Kidney (tissue), 14 donors: ENCODE data around the gene GRK2. TPM values are rescaled to one million over a fixed set of nuclear protein-coding genes. Genes with fewer than 3 reads are reported as not detected.
"Not testable (repeated sequence)": the region's sequence is repeated elsewhere in the genome, so short reads cannot be mapped to it uniquely, and the experiment has no call there.

ENCODE experiments used
- DNase-seq, 5 donors: peaks; one replicate each; pipeline ENCODE4 v3.0.0-alpha.2; 2013 to 2020
- FAIRE-seq: peaks from 2 replicates; lab custom pipeline; 2012; peaks lifted over from hg19 to GRCh38; lab: Jason Lieb, UNC
- H3K27ac ChIP-seq, 2 donors: one replicate each; pipeline ENCODE4 v1.7.0; 2013; ENCODE audit warnings: low read depth in 2 of 2, low read length in 2 of 2, inconsistent platforms in 1 of 2
- H3K27me3 ChIP-seq: one replicate; pipeline ENCODE4 v1.7.1; 2013; ENCODE audit warnings: low read length, inconsistent platforms; ENCODE audit not compliant: control insufficient read depth, insufficient read depth
- H3K36me3 ChIP-seq, 3 donors: one replicate each; pipeline versions ENCODE4 v1.7.0 to v1.7.1; 2013; ENCODE audit warnings: low read length in 3 of 3, control low read depth in 1 of 3, inconsistent platforms in 1 of 3; ENCODE audit not compliant: insufficient read depth in 3 of 3, control insufficient read depth in 2 of 3
- H3K4me1 ChIP-seq, 3 donors: one replicate each; pipeline versions ENCODE4 v1.7.0 to v1.7.1; 2013; ENCODE audit warnings: low read length in 3 of 3, inconsistent platforms in 1 of 3, low read depth in 1 of 3; ENCODE audit not compliant: control insufficient read depth in 2 of 3, insufficient read depth in 2 of 3
- H3K4me3 ChIP-seq, 3 donors: one replicate each; pipeline versions ENCODE4 v1.7.0 to v1.8.1; 2013; ENCODE audit warnings: low read length in 3 of 3, control low read depth in 1 of 3, inconsistent platforms in 1 of 3
- H3K9ac ChIP-seq, 3 donors: one replicate each; pipeline versions ENCODE4 v1.7.0 to v1.7.1; 2013; ENCODE audit warnings: low read length in 3 of 3, control low read depth in 1 of 3, inconsistent platforms in 1 of 3
- H3K9me3 ChIP-seq, 3 donors: one replicate each; pipeline versions ENCODE4 v1.7.0 to v1.7.1; 2013; ENCODE audit warnings: low read length in 3 of 3, control low read depth in 1 of 3, inconsistent platforms in 1 of 3; ENCODE audit not compliant: control insufficient read depth in 2 of 3, insufficient read depth in 1 of 3
- CTCF ChIP-seq: IDR thresholded peaks from 3 replicates; pipeline ENCODE4 v1.5.1; 2012; ENCODE audit warnings: mild to moderate bottlenecking, moderate library complexity, borderline replicate concordance; ENCODE audit not compliant: insufficient read depth; ENCODE audit errors: extremely low read depth
- intact Hi-C: fragments of 100-400 bp; cut with DNase I; formaldehyde crosslinking; loops from one replicate; pipeline ENCODE4 v1.11.1; 2022
- polyA plus RNA-seq: library from polyadenylated mRNA; stranded (reverse); fragments of 350-450 nt; fragmentation: Illumina TruSeq; extraction: RNeasy Lipid Tissue Mini Kit (QIAGEN cat#74804); gene quantifications from one replicate; pipeline ENCODE4 v1.2.3, GENCODE V29; 2014; ENCODE audit warnings: low read depth, low replicate concordance; ENCODE audit not compliant: insufficient read depth
- total RNA-seq: library from RNA; stranded (reverse); fragmentation: NEBNext Ultra II Directional; extraction: Animal tissue kit (Norgen Biotek cat#: 25700); gene quantifications from one replicate; pipeline ENCODE4 v1.2.1, GENCODE V29; 2021
- donor health status: control.
- donor health status: control.
- donor health status: control.
- donor health status: control.
- donor health status: control.
- donor health status: DM: yes; HTN: yes; CAD: no.
- donor health status: Normal renal cell carcinoma (clear cell type).

Gene GRK2
- total and polyA plus RNA-seq, 2 donors from 2014 or later = 28.2 to 80.8 TPM

GRCh38 chr11:67260406-67260805 lies 5.9 kb upstream of the GRK2 start:
- Histone ChIP-seq H3K36me3 (peaks cover 3 to 14% (median 4%) of the 10 kb centered on the region in 3 donors), H3K4me3 (no peak overlapping the region), H3K9ac (no peak overlapping the region), H3K27me3 (no peaks in the 10 kb centered on the region), H3K27ac (no peak overlapping the region), H3K9me3 (no peaks in the 10 kb centered on the region), H3K4me1 (peaks cover 0 to 9% (median 0%) of the 10 kb centered on the region in 3 donors)
- FAIRE-seq = no peak
- intact Hi-C loops = no loop called here
- peak in 1 of 5 donors; percentile 33 for DNase-seq
- TF ChIP-seq CTCF = no peak

GRCh38 chr11:67260885-67261639 lies 5.2 kb upstream of the GRK2 start:
- intact Hi-C loops, H3K27ac ChIP-seq, H3K36me3 ChIP-seq, FAIRE-seq, H3K9me3 ChIP-seq, H3K27me3 ChIP-seq: not testable (repeated sequence)
- Histone ChIP-seq H3K4me1 (peaks cover 0 to 15% (median 0%) of the 10 kb centered on the region in 3 donors), H3K9ac (peak overlapping the region in 2 of 3 donors; percentile 20 to 67), H3K4me3 (peak overlapping the region; percentile 36 to 55 (median 37))
- peak in 4 of 5 donors; percentile 61 to 85 (median 78) for DNase-seq

GRCh38 chr11:67261640-67261945 lies 4.7 kb upstream of the GRK2 start:
- intact Hi-C loops = no loop called here
- Histone ChIP-seq H3K4me3 (no peak overlapping the region), H3K9ac (no peak overlapping the region)

More at GRCh38 chr11:67261640-67261945, 4.7 kb upstream of the GRK2 start:
- H3K36me3 ChIP-seq = peaks cover 0 to 3% (median 0%) of the 10 kb centered on the region in 3 donors
- no peaks in the 10 kb centered on the region for H3K27me3 ChIP-seq
- DNase-seq (no peak), FAIRE-seq (no peak)
- no peak for TF ChIP-seq CTCF
- no peaks in the 10 kb centered on the region for H3K9me3 ChIP-seq
- H3K4me1 ChIP-seq = peaks cover 0 to 15% (median 0%) of the 10 kb centered on the region in 3 donors
- no peak overlapping the region for H3K27ac ChIP-seq
